Myocyte (in vitro differentiated cells): ENCODE data around the gene PROM1. TPM values are rescaled to one million over a fixed set of nuclear protein-coding genes. Genes with fewer than 3 reads are reported as not detected.

Experiments
- DNase-seq: peaks from one replicate; pipeline ENCODE4 v3.0.0-alpha.2; 2012; ENCODE audit warnings: low read depth
- total RNA-seq: library from RNA; depleted of rRNA; stranded (reverse); fragments of >200 nt; gene quantifications from 2 replicates; pipeline ENCODE4 v1.2.3, GENCODE V29; 2014

The PROM1 gene
- total RNA-seq, 1 donor from 2014 or later, result not detected

- DNase-seq, result no peak
Measured at GRCh38 chr4:15953625-15954024, 130.2 kb downstream of the PROM1 start.

DNA sequence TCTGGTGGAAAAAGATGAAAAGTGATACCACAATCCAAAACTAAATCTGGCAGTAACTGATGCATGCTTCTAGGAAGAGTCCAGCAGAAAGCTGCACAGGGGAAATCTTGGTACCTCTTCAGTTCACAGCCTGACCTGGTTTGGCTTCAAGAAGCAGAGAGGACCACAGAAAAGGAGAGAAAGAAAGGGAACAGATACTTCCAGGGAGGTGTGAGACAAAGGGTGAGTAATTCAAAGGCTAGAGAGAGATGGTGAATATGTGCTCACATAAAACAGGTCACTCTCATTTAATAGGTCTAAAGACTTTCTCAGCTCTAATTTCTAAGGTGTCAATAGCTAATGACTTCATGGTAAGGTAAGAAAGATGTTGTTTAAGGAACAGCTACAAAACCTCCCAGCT lies 132.0 kb downstream of the PROM1 start:
- DNase-seq, result no peak

DNA sequence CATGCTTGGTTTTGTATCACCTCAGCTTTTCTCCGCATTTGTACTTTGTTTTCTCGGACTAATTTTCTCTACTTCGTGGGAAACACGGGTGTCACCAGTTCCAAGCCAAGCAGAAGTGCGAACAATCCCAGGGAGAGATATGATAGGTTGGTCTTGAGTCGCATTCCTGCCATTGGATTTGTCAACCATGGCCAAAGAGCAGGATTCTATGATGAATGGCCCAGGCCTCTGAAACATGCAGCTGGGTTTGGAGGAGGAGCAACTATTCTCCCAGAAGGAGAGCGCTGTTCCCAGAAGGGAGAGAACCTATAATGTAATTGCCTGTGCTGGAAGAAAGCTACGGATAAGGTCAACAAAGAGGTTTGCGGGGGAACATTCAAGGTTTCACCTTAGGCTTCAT lies 135.0 kb downstream of the PROM1 start:
- DNase-seq, result no peak

- DNase-seq, result no peak
Measured at GRCh38 chr4:15947684-15948083, 136.1 kb downstream of the PROM1 start.

- DNase-seq, result no peak
Measured at GRCh38 chr4:15945516-15945915, 138.3 kb downstream of the PROM1 start.

DNA sequence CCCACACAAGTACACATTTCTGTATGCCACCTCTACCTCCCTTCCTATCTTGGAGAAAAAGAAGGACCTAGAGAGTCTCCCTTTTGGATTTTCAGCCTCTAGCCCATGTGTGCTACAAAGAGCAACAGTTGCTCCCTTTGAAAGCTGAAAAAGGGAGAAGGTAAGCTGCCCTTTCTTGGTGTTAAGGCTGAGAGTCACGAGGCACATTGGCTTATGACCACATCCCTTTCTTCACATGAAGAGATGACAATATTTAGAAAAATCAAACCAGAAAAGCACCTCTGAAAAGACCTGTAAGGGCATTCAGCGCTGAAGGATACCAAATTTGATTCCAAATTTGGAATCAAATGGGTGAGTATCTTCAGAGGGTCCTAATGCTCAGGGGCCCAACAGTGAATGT lies 138.9 kb downstream of the PROM1 start:
- DNase-seq, result no peak

DNA sequence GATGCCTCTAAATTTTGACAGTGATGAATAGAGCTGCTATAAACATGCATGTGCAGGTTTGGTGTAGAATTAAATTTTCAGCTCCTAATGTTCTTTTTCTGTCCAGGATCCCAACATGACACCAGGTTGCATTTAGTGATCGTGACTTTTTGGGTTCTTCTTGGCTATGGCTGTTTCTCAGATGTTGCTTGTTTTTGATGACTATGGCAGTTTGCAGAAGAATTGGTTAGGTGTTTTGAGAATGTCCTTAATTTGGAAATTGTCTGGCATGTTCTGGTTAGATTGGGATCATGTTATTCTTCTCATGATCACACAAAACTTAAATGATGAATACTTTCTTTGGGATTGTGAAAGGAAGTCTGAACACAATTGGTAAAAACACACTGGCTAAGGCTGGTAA lies 141.5 kb downstream of the PROM1 start:
- no peak for DNase-seq

GRCh38 chr4:15938640-15939039 lies 145.2 kb downstream of the PROM1 start, which contains the start of gene FGFBP1:
Gene FGFBP1, minus strand, starts transcription at chr4:15938740. Its CDS starts 2,108 bp downstream, at chr4:15936632.
- no peak for DNase-seq

GRCh38 chr4:15938182-15938581 lies 145.6 kb downstream of the PROM1 start:
- no peak for DNase-seq

GRCh38 chr4:15936495-15936894 lies 147.3 kb downstream of the PROM1 start:
- peak; percentile 49 for DNase-seq

GRCh38 chr4:15935504-15936402 lies 148.1 kb downstream of the PROM1 start:
- peak; percentile 24 for DNase-seq

DNA sequence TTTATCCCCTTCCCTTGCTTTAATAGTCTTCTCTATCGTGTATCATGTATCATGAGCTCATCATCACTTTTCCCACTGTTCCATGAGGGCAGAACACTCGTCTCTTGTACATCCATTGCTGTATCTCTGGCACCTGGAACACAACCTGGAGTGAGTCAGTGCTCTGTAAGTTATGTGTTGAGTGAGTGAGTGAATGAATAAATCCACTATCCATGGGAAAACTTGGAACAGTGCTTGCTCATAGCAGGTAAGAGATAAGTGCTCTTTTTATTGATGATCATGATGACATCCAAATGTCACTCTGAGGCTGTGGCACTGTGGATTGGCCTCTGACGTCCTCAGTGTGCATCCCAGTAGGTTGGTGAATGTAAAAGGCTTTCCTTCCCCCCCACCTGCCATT lies 149.6 kb downstream of the PROM1 start:
- no peak for DNase-seq

DNA sequence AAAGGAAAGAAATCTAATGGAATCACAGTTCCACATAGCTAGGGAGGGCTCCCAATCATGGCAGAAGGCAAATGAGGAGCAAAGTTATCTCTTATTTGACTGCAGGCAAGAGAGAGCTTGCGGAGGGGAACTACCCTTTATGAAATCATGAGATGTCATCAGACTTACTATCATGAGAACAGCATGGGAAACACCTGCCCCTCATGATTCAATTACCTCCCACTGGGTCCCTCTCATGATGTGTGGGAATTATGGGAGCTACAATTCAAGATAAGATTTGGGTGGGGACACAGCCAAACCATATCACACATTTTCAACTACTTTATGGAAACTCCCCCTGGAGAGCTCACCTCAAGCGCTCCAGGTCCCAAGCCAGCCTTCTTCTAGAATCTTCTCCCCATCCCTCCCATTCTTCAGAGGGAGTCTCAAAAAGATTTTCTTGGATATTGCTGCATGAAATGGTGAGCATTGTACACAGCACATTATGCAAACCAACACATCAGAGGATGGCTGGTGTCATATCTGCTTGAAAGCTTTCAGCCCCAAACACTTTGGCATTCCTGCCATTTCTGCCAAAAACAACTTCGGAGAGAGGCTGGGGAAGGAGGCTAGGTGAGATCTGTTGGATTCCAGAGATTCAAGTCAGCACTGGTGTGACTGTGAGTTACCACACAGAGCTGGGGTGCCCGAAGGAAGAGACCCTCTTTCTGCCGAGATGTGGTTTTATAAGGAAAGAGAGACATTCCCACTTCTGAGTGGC lies 152.2 kb downstream of the PROM1 start:
- DNase-seq, result no peak

- DNase-seq, result peak; percentile 60
Measured at GRCh38 chr4:15930314-15930713, 153.5 kb downstream of the PROM1 start.

- no peak for DNase-seq
Measured at GRCh38 chr4:15929540-15929939, 154.3 kb downstream of the PROM1 start.

DNA sequence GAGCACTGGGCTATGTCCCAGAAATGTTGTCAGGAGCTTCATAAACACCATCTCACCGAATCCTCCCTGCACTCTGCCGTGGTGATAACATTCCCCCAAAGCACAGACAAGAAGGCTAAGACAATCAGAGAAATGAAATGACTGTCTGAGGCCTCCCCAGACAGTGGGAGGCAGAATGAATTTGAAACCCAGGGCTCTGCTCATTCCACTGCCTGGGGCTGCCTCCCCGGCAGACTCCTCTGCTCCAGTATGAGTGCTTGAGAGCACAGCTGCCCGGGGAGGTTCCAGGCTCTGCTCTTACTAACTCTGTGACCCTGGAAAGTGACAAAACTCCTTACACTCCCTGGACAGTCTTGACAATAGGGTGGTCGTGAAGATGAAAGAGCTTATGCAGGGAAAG lies 154.9 kb downstream of the PROM1 start:
- DNase-seq, result no peak

- DNase-seq, result no peak
Measured at GRCh38 chr4:15926486-15926885, 157.3 kb downstream of the PROM1 start.

DNA sequence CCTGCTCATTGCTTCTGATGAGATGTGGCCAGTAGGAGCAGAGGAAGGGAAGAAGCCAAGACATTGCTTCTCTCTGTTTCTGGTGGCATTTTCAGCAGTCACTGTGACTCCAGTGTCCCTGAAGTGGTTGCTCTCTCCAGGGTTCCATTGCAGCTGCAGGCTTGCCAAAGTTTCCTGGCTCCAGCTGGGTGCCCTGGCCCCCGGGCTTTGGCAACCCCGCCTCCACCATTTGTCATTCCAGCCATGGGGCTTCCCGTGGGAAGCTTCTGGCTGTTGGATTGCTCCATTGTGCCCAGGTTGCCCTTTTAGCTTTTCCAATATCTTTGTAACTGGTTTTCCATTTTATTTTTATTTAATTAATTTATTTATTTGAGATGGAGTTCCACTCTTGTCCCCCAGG lies 158.0 kb downstream of the PROM1 start:
- no peak for DNase-seq

DNA sequence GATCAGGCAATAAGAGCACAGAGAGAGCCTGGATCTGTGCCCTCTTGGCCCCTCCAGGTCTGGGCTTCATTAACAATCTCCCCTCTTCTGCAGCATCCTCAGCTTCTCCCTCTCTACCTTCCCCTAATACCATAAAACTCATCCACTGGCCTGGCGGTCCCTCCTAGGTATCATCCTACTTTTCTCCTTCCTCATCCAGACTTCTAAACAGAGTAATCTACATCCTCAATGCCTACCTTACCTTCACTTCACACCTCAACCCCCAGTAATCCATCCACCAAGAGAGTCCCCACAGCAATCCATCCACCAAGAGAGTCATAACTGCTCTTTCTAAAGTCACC lies 162.3 kb downstream of the PROM1 start:
- no peak for DNase-seq

DNA sequence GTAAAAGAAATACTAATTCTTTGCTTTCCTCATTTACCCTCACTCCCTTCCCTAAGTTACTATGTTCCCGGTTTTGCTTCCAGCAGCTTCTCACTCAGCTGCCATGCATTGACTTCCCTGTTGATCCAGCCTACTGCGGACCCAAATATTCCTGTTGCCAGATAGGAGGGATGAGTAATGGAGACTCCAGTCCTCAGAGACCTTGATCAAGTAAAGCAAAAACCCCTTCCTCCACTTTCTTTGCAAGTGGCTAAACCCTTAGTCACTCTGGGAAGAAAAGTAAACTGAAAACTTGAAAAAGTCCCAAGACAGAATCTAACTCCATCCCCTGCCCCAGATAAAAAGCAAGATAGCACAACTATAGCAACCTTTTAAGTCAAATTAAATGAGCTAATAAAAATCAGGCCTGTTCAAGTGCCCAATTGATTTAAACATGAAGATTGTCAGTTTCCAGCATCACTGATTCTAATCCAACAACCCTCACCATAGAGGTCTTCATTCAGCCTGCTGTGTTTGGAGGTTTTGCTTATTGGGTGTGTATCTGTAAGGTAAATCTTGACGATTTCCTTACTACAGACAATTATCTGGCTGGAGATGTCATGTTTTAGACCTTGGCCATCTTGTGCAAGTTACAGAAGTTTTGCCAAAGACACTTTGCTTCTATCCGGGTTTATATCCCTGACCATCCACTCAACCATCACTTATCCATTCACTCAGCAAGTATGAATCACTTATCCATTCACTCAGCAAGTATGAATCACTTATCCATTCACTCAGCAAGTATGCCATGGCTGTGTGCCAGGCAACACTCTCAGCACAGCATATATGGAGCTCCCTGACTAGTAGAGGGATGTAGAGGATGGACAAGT lies 162.9 kb downstream of the PROM1 start:
- peak; percentile 83 for DNase-seq

GRCh38 chr4:15918484-15919129 lies 165.2 kb downstream of the PROM1 start:
- no peak for DNase-seq
